Astrocyte (in vitro differentiated cells and primary cell): ENCODE results near the gene RBFOX2.

ENCODE experiments used
- EZH2 ChIP-seq: IDR thresholded peaks from 2 replicates; pipeline ENCODE4 v1.6.1; 2012; ENCODE audit warnings: mild to moderate bottlenecking, low read length, inconsistent platforms; ENCODE audit not compliant: insufficient read depth
- TF ChIP-seq, protein P1 (sequence below): IDR thresholded peaks from 2 replicates; pipeline ENCODE4 v1.5.1; 2011; ENCODE audit warnings: low read depth, mild to moderate bottlenecking, inconsistent platforms, low read length, moderate library complexity; ENCODE audit not compliant: insufficient read depth

DNA sequence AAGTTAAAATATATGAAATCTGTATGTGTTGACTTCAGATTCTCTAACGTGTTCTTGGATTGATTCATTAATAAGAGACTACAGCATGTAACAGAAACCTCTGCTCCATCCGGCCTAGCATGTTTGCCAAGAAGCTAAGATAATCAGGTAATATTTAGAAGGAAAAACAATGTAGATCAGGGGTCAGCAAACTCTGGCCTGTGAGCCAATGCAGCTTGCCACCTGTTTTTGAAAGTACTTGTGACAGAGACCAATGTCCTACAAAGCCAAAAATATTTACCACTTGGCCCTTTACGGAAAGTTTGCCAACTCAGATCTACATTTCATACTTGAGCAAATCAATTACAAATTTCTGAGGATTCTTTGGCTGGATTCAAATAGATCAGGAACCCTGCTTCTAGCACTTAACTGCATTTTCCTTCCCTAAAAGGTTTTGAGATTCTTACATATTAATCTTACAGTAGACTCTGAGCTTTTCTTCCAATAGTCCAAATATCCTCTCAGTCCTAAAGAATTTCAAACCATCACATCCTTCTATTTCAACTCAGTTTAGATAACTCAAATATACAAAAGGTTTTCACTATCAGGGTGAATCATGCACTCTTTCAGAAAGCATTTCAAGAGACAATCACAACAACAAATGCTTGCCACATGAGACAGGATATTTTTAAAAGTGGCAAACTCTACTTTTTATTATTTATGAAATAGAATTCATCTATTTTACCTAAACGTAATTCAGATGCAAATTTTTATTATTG lies 281.5 kb downstream of the RBFOX2 start:
- no peak for TF ChIP-seq EZH2
- TF ChIP-seq, protein P1, sequence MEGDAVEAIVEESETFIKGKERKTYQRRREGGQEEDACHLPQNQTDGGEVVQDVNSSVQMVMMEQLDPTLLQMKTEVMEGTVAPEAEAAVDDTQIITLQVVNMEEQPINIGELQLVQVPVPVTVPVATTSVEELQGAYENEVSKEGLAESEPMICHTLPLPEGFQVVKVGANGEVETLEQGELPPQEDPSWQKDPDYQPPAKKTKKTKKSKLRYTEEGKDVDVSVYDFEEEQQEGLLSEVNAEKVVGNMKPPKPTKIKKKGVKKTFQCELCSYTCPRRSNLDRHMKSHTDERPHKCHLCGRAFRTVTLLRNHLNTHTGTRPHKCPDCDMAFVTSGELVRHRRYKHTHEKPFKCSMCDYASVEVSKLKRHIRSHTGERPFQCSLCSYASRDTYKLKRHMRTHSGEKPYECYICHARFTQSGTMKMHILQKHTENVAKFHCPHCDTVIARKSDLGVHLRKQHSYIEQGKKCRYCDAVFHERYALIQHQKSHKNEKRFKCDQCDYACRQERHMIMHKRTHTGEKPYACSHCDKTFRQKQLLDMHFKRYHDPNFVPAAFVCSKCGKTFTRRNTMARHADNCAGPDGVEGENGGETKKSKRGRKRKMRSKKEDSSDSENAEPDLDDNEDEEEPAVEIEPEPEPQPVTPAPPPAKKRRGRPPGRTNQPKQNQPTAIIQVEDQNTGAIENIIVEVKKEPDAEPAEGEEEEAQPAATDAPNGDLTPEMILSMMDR: no peak
